Measurements from ENCODE around the gene S100A3. TPM values are rescaled to one million over a fixed set of nuclear protein-coding genes. Genes with fewer than 3 reads are reported as not detected.
A peak's percentile ranks its signal among the peaks of the same experiment; 100 is the strongest.

S100A3 gene
- total RNA-seq, 1 experiment from 2014 or later = 1.5 TPM

DNA sequence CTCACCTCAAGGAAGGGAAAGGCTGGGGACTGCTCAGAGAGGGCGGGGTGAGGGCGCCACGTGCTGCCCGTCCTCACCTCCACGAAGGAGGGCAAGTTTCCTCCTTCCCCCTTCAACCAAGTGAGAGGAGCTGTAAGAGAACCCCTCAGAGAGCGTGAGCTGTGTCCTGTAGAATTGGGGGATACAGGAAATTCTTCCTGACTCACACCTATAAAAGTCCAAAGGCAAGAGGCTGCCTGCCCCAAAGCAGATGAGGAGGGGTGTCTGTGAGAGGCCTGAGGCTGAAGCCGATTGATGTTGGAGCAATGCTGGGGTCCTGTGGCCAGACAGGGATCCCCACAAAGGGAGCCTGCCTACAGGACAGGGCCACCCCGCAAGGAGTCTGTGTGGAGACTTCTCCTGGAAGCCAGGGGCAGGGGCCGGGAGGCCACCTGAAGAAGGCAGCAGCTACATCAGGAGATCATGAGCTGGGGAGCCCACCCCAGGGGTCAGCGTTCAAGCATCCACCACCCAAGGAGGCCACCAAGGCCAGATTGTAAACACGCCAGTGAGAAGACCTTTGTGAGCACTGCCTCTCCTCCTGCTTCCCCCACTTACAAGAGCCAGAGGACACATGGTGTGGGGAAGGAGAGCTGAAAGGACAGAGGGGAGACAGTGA is 41.0 kb downstream of the S100A3 start:
- TF ChIP-seq CTCF (conservative IDR thresholded peaks at IDR 0.05) = no peak
- TF ChIP-seq EZH2 (IDR thresholded peaks at IDR 0.05; ENCODE audit: low read depth) = no peak
- intact Hi-C loops (cut with micrococcal nuclease; ENCODE audit: unreplicated experiment) = no loop called here
- Histone ChIP-seq H3K4me3 (no peak overlapping the region), H3K79me2 (ENCODE audit: low read depth) (no peaks in the 10 kb centered on the region), H3K4me2 (no peak overlapping the region), H3K27ac (no peak overlapping the region), H4K20me1 (ENCODE audit: insufficient read depth) (no peaks in the 10 kb centered on the region), H3K27me3 (ENCODE audit: insufficient read depth, low read depth) (no peaks in the 10 kb centered on the region), H3K36me3 (ENCODE audit: low read depth) (no peaks in the 10 kb centered on the region), H3K9me2 (ENCODE audit: insufficient read depth) (no peaks in the 10 kb centered on the region), H3K9me3 (ENCODE audit: insufficient read depth, low read depth) (no peaks in the 10 kb centered on the region), H2AFZ (no peak overlapping the region), H3K4me1 (replicated peaks; ENCODE audit: insufficient read depth) (peaks cover 26% of the 10 kb centered on the region), H3F3A (ENCODE audit: insufficient read depth, low read depth) (0 out of 2 replicates have a peak, but pooled peaks cover 5% of the 10 kb centered on the region)
- no TSS peak for BruUV-seq (replicated peaks)
- ChIA-PET CTCF (no interaction called here), POLR2A (ENCODE audit: unreplicated experiment) (no interaction called here)
- DNase-seq = no peak

DNA sequence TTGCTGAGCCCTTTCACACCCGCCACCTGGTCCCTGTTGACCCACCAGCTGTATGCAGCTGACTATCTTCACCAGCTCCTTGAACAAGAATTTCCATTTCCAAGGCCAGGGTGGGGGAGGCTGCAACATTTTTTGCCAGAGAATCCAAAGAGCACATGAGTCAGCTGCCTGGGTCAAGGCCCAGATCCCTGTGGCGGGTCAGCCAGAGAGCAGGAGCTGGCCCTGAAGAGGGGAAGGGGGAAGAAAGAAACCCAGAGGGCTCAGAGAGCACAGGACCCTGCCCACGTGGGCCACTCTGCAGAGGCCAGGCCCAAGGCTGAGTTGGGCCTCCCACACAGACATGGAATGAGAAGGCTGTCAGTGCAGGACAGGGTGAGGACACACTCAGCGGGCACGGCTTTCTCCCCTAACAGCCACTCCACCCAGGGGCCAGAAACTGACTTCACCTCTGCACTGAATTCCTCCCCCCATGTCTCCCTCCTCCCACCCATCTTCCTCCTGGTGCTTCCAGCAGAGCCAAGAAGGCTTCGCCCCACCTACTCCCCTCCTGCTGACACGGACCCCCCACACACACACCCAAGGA is 42.1 kb downstream of the S100A3 start:
- DNase-seq = peak; percentile 39 to 43
- intact Hi-C loops (cut with micrococcal nuclease; ENCODE audit: unreplicated experiment) = no loop called here
- POLR2A ChIA-PET (ENCODE audit: unreplicated experiment) = interaction anchor here (0.6 to 0.7 kb wide), 2 partner anchors 129 to 277 kb away, joined by 3 read pairs; no protein-coding TSS in a partner anchor

DNA sequence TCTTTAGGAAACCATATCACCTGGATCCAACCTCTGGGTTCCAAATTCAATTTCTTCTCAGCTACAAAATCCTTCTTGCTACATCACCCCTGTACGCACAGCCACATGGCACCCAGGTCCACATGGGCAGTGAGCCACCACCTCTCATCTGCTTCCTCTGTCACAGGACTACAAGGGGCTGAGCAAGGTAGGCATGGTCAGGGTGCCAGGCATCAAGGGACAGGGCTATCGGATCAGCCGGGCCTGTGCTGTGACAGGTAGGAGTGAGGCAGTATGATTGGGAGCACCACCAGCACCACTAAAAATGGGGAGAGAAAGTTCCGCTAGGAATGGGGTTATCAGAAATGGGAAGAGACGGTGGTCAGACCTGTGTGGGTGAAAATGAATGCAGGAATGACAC is 42.7 kb downstream of the S100A3 start:
- H4K20me1 ChIP-seq (ENCODE audit: insufficient read depth) = no peaks in the 10 kb centered on the region
- H2AFZ ChIP-seq = no peak overlapping the region
- intact Hi-C loops (cut with micrococcal nuclease; ENCODE audit: unreplicated experiment) = no loop called here
- H3K36me3 ChIP-seq (ENCODE audit: low read depth) = no peaks in the 10 kb centered on the region
- TF ChIP-seq EZH2 (IDR thresholded peaks at IDR 0.05; ENCODE audit: low read depth) (no peak), CTCF (conservative IDR thresholded peaks at IDR 0.05) (no peak)
- H3K4me3 ChIP-seq = no peak overlapping the region
- CTCF ChIA-PET = no interaction called here
- H3K9me3 ChIP-seq (ENCODE audit: insufficient read depth, low read depth) = no peaks in the 10 kb centered on the region
- DNase-seq = no peak
- peaks cover 16% of the 10 kb centered on the region for H3K4me1 ChIP-seq (replicated peaks; ENCODE audit: insufficient read depth)
- 0 out of 2 replicates have a peak, but pooled peaks cover 5% of the 10 kb centered on the region for H3F3A ChIP-seq (ENCODE audit: insufficient read depth, low read depth)
- H3K27ac ChIP-seq = no peak overlapping the region
- H3K27me3 ChIP-seq (ENCODE audit: insufficient read depth, low read depth) = no peaks in the 10 kb centered on the region
- H3K9me2 ChIP-seq (ENCODE audit: insufficient read depth) = no peaks in the 10 kb centered on the region
- POLR2A ChIA-PET (ENCODE audit: unreplicated experiment) = interaction anchor here (0.6 kb wide), 1 partner anchor 277 kb away, joined by 3 read pairs; no protein-coding TSS in a partner anchor
- H3K4me2 ChIP-seq = no peak overlapping the region
- BruUV-seq (replicated peaks) = no TSS peak
- no peaks in the 10 kb centered on the region for H3K79me2 ChIP-seq (ENCODE audit: low read depth)

More for the DNA sequence above, 42.1 kb downstream of the S100A3 start:
- H3K27ac ChIP-seq = no peak overlapping the region
- no peak overlapping the region for H2AFZ ChIP-seq
- no peak overlapping the region for H3K4me2 ChIP-seq
- no peaks in the 10 kb centered on the region for H3K79me2 ChIP-seq (ENCODE audit: low read depth)
- H3K9me2 ChIP-seq (ENCODE audit: insufficient read depth) = no peaks in the 10 kb centered on the region
- no TSS peak for BruUV-seq (replicated peaks)
- CTCF ChIA-PET = no interaction called here
- no peaks in the 10 kb centered on the region for H3K36me3 ChIP-seq (ENCODE audit: low read depth)
- no peak overlapping the region for H3K4me3 ChIP-seq
- H3K9me3 ChIP-seq (ENCODE audit: insufficient read depth, low read depth) = no peaks in the 10 kb centered on the region
- no peaks in the 10 kb centered on the region for H4K20me1 ChIP-seq (ENCODE audit: insufficient read depth)
- peaks cover 20% of the 10 kb centered on the region for H3K4me1 ChIP-seq (replicated peaks; ENCODE audit: insufficient read depth)
- TF ChIP-seq EZH2 (IDR thresholded peaks at IDR 0.05; ENCODE audit: low read depth) = no peak
- H3K27me3 ChIP-seq (ENCODE audit: insufficient read depth, low read depth) = no peaks in the 10 kb centered on the region
- 0 out of 2 replicates have a peak, but pooled peaks cover 5% of the 10 kb centered on the region for H3F3A ChIP-seq (ENCODE audit: insufficient read depth, low read depth)
